DOHH2 (cell line): ENCODE data around the gene CD1D.

ENCODE experiments used
- CTCF ChIP-seq: fragments of 200-600 bp; sonication (generic); IDR thresholded peaks from one replicate; pipeline ENCODE4 v1.5.1; 2014; ENCODE audit warnings: antibody characterized with exemption, mild to moderate bottlenecking, low read depth, low read length; ENCODE audit not compliant: poor library complexity, severe bottlenecking
- EZH2phosphoT487 ChIP-seq: fragments of 200-600 bp; sonication (generic); IDR thresholded peaks from 2 replicates; pipeline ENCODE4 v1.6.1; 2017; ENCODE audit warnings: borderline replicate concordance, mild to moderate bottlenecking, antibody characterized with exemption, low read length, moderate library complexity, mixed read lengths

- TF ChIP-seq CTCF (no peak), EZH2phosphoT487 (no peak)
Observed at GRCh38 chr1:158155673-158156072, 25.0 kb upstream of the CD1D start.
